Rectal smooth muscle tissue (tissue), 1 donor: Measurements from ENCODE around the gene DLG2.

Experiments
- H3K27ac ChIP-seq: one replicate; pipeline ENCODE4 v1.7.0; 2013; ENCODE audit warnings: low read depth, low read length, inconsistent platforms
- H3K27me3 ChIP-seq: one replicate; pipeline ENCODE4 v1.7.0; 2013; ENCODE audit warnings: low read length; ENCODE audit not compliant: control insufficient read depth, insufficient read depth
- H3K36me3 ChIP-seq: one replicate; pipeline ENCODE4 v1.7.0; 2013; ENCODE audit warnings: low read length; ENCODE audit not compliant: control insufficient read depth, insufficient read depth
- H3K4me1 ChIP-seq: one replicate; pipeline ENCODE4 v1.7.0; 2013; ENCODE audit warnings: low read length; ENCODE audit not compliant: control insufficient read depth, insufficient read depth
- H3K4me3 ChIP-seq: one replicate; pipeline ENCODE4 v1.7.0; 2013; ENCODE audit warnings: low read length
- H3K9ac ChIP-seq: one replicate; pipeline ENCODE4 v1.7.0; 2013; ENCODE audit warnings: low read length

The DLG2 gene

GRCh38 chr11:83779876-83780275, 1847.3 kb downstream of the DLG2 start:
- Histone ChIP-seq H3K4me1 (no peaks in the 10 kb centered on the region), H3K27ac (no peak overlapping the region), H3K27me3 (no peaks in the 10 kb centered on the region), H3K36me3 (no peaks in the 10 kb centered on the region), H3K4me3 (no peak overlapping the region), H3K9ac (no peak overlapping the region)

- Histone ChIP-seq H3K36me3 (no peaks in the 10 kb centered on the region), H3K4me1 (no peaks in the 10 kb centered on the region), H3K9ac (no peak overlapping the region), H3K4me3 (no peak overlapping the region), H3K27me3 (no peaks in the 10 kb centered on the region), H3K27ac (no peak overlapping the region)
These were observed 1848.5 kb downstream of the DLG2 start for GRCh38 chr11:83778596-83778995.

- no peaks in the 10 kb centered on the region for H3K36me3 ChIP-seq
- no peaks in the 10 kb centered on the region for H3K4me1 ChIP-seq
- H3K27me3 ChIP-seq, result no peaks in the 10 kb centered on the region
- H3K27ac ChIP-seq, result no peak overlapping the region
- H3K4me3 ChIP-seq, result no peak overlapping the region
- H3K9ac ChIP-seq, result no peak overlapping the region
These were observed 1852.9 kb downstream of the DLG2 start for GRCh38 chr11:83773950-83774880.

- no peak overlapping the region for H3K27ac ChIP-seq
- no peak overlapping the region for H3K9ac ChIP-seq
- H3K36me3 ChIP-seq, result no peaks in the 10 kb centered on the region
- no peak overlapping the region for H3K4me3 ChIP-seq
- no peaks in the 10 kb centered on the region for H3K27me3 ChIP-seq
- no peaks in the 10 kb centered on the region for H3K4me1 ChIP-seq
These were observed 1858.7 kb downstream of the DLG2 start for GRCh38 chr11:83768489-83768888.

- Histone ChIP-seq H3K27ac (no peak overlapping the region), H3K4me1 (no peaks in the 10 kb centered on the region), H3K36me3 (no peaks in the 10 kb centered on the region), H3K4me3 (no peak overlapping the region), H3K9ac (no peak overlapping the region), H3K27me3 (no peaks in the 10 kb centered on the region)
These were observed 1860.2 kb downstream of the DLG2 start for GRCh38 chr11:83766932-83767331.

GRCh38 chr11:83764643-83765042, 1862.5 kb downstream of the DLG2 start:
- Histone ChIP-seq H3K9ac (no peak overlapping the region), H3K27ac (no peak overlapping the region), H3K4me1 (no peaks in the 10 kb centered on the region), H3K4me3 (no peak overlapping the region), H3K27me3 (no peaks in the 10 kb centered on the region), H3K36me3 (no peaks in the 10 kb centered on the region)

GRCh38 chr11:83760932-83761331, 1866.2 kb downstream of the DLG2 start:
- H3K36me3 ChIP-seq, result no peaks in the 10 kb centered on the region
- no peak overlapping the region for H3K4me3 ChIP-seq
- H3K27ac ChIP-seq, result no peak overlapping the region
- H3K9ac ChIP-seq, result no peak overlapping the region
- no peaks in the 10 kb centered on the region for H3K4me1 ChIP-seq
- H3K27me3 ChIP-seq, result no peaks in the 10 kb centered on the region

- Histone ChIP-seq H3K4me1 (no peaks in the 10 kb centered on the region), H3K9ac (no peak overlapping the region), H3K27ac (no peak overlapping the region), H3K36me3 (no peaks in the 10 kb centered on the region), H3K4me3 (no peak overlapping the region), H3K27me3 (no peaks in the 10 kb centered on the region)
These were observed 1868.0 kb downstream of the DLG2 start for GRCh38 chr11:83759148-83759547.

- Histone ChIP-seq H3K9ac (no peak overlapping the region), H3K27me3 (no peaks in the 10 kb centered on the region), H3K4me3 (no peak overlapping the region), H3K36me3 (no peaks in the 10 kb centered on the region), H3K4me1 (no peaks in the 10 kb centered on the region), H3K27ac (no peak overlapping the region)
These were observed 1876.1 kb downstream of the DLG2 start for GRCh38 chr11:83751041-83751440.

GRCh38 chr11:83746921-83747585, 1880.1 kb downstream of the DLG2 start:
- no peaks in the 10 kb centered on the region for H3K4me1 ChIP-seq
- no peaks in the 10 kb centered on the region for H3K27me3 ChIP-seq
- H3K4me3 ChIP-seq, result no peak overlapping the region
- no peak overlapping the region for H3K27ac ChIP-seq
- H3K36me3 ChIP-seq, result no peaks in the 10 kb centered on the region
- no peak overlapping the region for H3K9ac ChIP-seq

GRCh38 chr11:83744620-83745192, 1882.4 kb downstream of the DLG2 start:
- Histone ChIP-seq H3K4me1 (no peaks in the 10 kb centered on the region), H3K9ac (no peak overlapping the region), H3K36me3 (no peaks in the 10 kb centered on the region), H3K27ac (no peak overlapping the region), H3K27me3 (no peaks in the 10 kb centered on the region), H3K4me3 (no peak overlapping the region)

GRCh38 chr11:83736684-83737083, 1890.5 kb downstream of the DLG2 start:
- Histone ChIP-seq H3K4me3 (no peak overlapping the region), H3K9ac (no peak overlapping the region), H3K4me1 (no peaks in the 10 kb centered on the region), H3K27me3 (no peaks in the 10 kb centered on the region), H3K36me3 (no peaks in the 10 kb centered on the region), H3K27ac (no peak overlapping the region)
